HepG2 (cell line): ENCODE data around the gene TM9SF3. TPM values are rescaled to one million over a fixed set of nuclear protein-coding genes. Genes with fewer than 3 reads are reported as not detected.

Source experiments
- ASH2L ChIP-seq: fragments of 300-600, 200-600 bp; sonication (generic); IDR thresholded peaks from 2 replicates; pipeline ENCODE4 v1.7.0; 2017; ENCODE audit warnings: low read depth, mild to moderate bottlenecking, moderate library complexity, mixed read lengths, low read length; ENCODE audit not compliant: insufficient read length
- BCLAF1 ChIP-seq: fragments of 450-650 bp; IDR thresholded peaks from 2 replicates; pipeline ENCODE4 v1.6.1; 2017; ENCODE audit warnings: mild to moderate bottlenecking
- HHEX ChIP-seq: IDR thresholded peaks from 2 replicates; pipeline ENCODE4 v1.6.1; 2016; ENCODE audit warnings: control low read depth
- MIER3 ChIP-seq: IDR thresholded peaks from 2 replicates; pipeline ENCODE4 v1.6.1; 2016; ENCODE audit warnings: missing compliant biosample characterization, borderline replicate concordance
- POGZ ChIP-seq: sonication (generic); formaldehyde crosslinking; IDR thresholded peaks from 2 replicates; pipeline ENCODE4 v1.4.0; 2020; ENCODE audit warnings: mild to moderate bottlenecking, missing genetic modification reagents
- SMAD9 ChIP-seq: sonication (generic); formaldehyde crosslinking; IDR thresholded peaks from 2 replicates; pipeline ENCODE4 v1.5.1; 2020; ENCODE audit warnings: mild to moderate bottlenecking, missing genetic modification reagents
- STAG1 ChIP-seq: sonication (generic); formaldehyde crosslinking; IDR thresholded peaks from 2 replicates; pipeline ENCODE4 v1.4.0; 2020; ENCODE audit warnings: missing genetic modification reagents
- UBTF ChIP-seq: sonication (generic); formaldehyde crosslinking; IDR thresholded peaks from 2 replicates; pipeline ENCODE4 v1.4.0; 2020; ENCODE audit warnings: mild to moderate bottlenecking, missing genetic modification reagents
- ZBTB46 ChIP-seq: sonication (generic); formaldehyde crosslinking; IDR thresholded peaks from 2 replicates; pipeline ENCODE4 v1.4.0; 2020; ENCODE audit warnings: mild to moderate bottlenecking, missing genetic modification reagents, borderline replicate concordance
- ZMYM4 ChIP-seq: sonication (generic); formaldehyde crosslinking; IDR thresholded peaks from 2 replicates; pipeline ENCODE4 v1.8.1; 2023; ENCODE audit warnings: mild to moderate bottlenecking, missing genetic modification reagents
- ZNF124 ChIP-seq: sonication (generic); formaldehyde crosslinking; IDR thresholded peaks from 2 replicates; pipeline ENCODE4 v1.4.0; 2020; ENCODE audit warnings: missing genetic modification reagents
- ZNF343 ChIP-seq: sonication (generic); formaldehyde crosslinking; IDR thresholded peaks from 2 replicates; pipeline ENCODE4 v1.4.0; 2020; ENCODE audit warnings: mild to moderate bottlenecking, missing genetic modification reagents
- ZNF564 ChIP-seq: sonication (generic); formaldehyde crosslinking; IDR thresholded peaks from 2 replicates; pipeline ENCODE4 v1.8.1; 2023; ENCODE audit warnings: mild to moderate bottlenecking, missing genetic modification reagents
- ZSCAN20 ChIP-seq: sonication (generic); formaldehyde crosslinking; IDR thresholded peaks from 2 replicates; pipeline ENCODE4 v1.4.0; 2020; ENCODE audit warnings: missing genetic modification reagents, mild to moderate bottlenecking, borderline replicate concordance
- ZSCAN21 ChIP-seq: sonication (generic); formaldehyde crosslinking; IDR thresholded peaks from 2 replicates; pipeline ENCODE4 v1.8.0; 2022; ENCODE audit warnings: mild to moderate bottlenecking, missing genetic modification reagents, moderate library complexity, borderline replicate concordance
- polyA plus RNA-seq, 8 experiments: library from polyadenylated mRNA; depleted of rRNA in 3 of 8; stranded (reverse) in 7 of 8; unstranded in 1 of 8; fragments of >200 nt; fragmentation: Illumina TruSeq in 4 of 8; extraction: Trizol in 4 of 8; gene quantifications; 2 replicates each; pipeline versions ENCODE4 v1.2.1 to v1.2.3, GENCODE V29; 2011 to 2016; ENCODE audit warnings: low read depth in 4 of 8, missing spikeins in 1 of 8, mixed read lengths in 1 of 8; ENCODE audit not compliant: insufficient read depth in 1 of 8
- total RNA-seq, 5 experiments: library from RNA; depleted of rRNA; stranded (reverse); fragments of >200 nt; fragmentation: Illumina TruSeq; extraction: Trizol; gene quantifications; 2 replicates each; pipeline ENCODE4 v1.2.3, GENCODE V29; 2016; ENCODE audit warnings: low read depth in 1 of 5
- TF ChIP-seq, protein P1 (sequence below): sonication (generic); formaldehyde crosslinking; IDR thresholded peaks from 2 replicates; pipeline ENCODE4 v1.5.1; 2020; ENCODE audit warnings: mild to moderate bottlenecking, moderate library complexity, missing genetic modification reagents
- TF ChIP-seq, protein P2 (sequence below): sonication (generic); formaldehyde crosslinking; IDR thresholded peaks from 2 replicates; pipeline ENCODE4 v1.5.0; 2020; ENCODE audit warnings: missing genetic modification reagents

The TM9SF3 gene
- total and polyA plus RNA-seq, 2 of the 13 experiments (the other 11 are each of a cell fraction or from before 2014, with no cell fraction given): 43.8 to 120 TPM

- TF ChIP-seq, protein P1, sequence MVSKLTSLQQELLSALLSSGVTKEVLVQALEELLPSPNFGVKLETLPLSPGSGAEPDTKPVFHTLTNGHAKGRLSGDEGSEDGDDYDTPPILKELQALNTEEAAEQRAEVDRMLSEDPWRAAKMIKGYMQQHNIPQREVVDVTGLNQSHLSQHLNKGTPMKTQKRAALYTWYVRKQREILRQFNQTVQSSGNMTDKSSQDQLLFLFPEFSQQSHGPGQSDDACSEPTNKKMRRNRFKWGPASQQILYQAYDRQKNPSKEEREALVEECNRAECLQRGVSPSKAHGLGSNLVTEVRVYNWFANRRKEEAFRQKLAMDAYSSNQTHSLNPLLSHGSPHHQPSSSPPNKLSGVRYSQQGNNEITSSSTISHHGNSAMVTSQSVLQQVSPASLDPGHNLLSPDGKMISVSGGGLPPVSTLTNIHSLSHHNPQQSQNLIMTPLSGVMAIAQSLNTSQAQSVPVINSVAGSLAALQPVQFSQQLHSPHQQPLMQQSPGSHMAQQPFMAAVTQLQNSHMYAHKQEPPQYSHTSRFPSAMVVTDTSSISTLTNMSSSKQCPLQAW: peak; percentile 49; the same call in 1 of the 2 replicates
- TF ChIP-seq SMAD9 (CRISPR knock-in tag): no peak
- TF ChIP-seq ZSCAN20 (CRISPR knock-in tag): peak; percentile 88
- peak; percentile 89 for TF ChIP-seq ZSCAN21 (CRISPR knock-in tag)
- TF ChIP-seq BCLAF1: no peak
- peak; percentile 71; the same call in 1 of the 2 replicates for TF ChIP-seq ZNF343 (CRISPR knock-in tag)
- TF ChIP-seq ZBTB46 (CRISPR knock-in tag): no peak
- TF ChIP-seq ZMYM4 (CRISPR knock-in tag): peak; percentile 80
- TF ChIP-seq, protein P2, sequence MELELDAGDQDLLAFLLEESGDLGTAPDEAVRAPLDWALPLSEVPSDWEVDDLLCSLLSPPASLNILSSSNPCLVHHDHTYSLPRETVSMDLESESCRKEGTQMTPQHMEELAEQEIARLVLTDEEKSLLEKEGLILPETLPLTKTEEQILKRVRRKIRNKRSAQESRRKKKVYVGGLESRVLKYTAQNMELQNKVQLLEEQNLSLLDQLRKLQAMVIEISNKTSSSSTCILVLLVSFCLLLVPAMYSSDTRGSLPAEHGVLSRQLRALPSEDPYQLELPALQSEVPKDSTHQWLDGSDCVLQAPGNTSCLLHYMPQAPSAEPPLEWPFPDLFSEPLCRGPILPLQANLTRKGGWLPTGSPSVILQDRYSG (CRISPR knock-in tag): no peak
- peak; percentile 57; the same call in 1 of the 2 replicates for TF ChIP-seq ZNF124
- peak; percentile 27; the same call in 1 of the 2 replicates for TF ChIP-seq ZNF564 (CRISPR knock-in tag)
- TF ChIP-seq UBTF (CRISPR knock-in tag): peak; percentile 100
- TF ChIP-seq MIER3 (CRISPR knock-in tag): 0 out of 2 replicates have a peak, but pooled peaks have one; percentile 15
- TF ChIP-seq POGZ: peak; percentile 78
- TF ChIP-seq ASH2L: peak; percentile 34
- TF ChIP-seq STAG1 (CRISPR knock-in tag): peak; percentile 65
- TF ChIP-seq HHEX (CRISPR knock-in tag): no peak
Observed at GRCh38 chr10:96513698-96514561, 72.9 kb downstream of the TM9SF3 start, which contains the start of gene TLL2 (continued).
